PFSK-1 (cell line): ENCODE results near the gene MAGI2.

Experiments
- FOXP2 ChIP-seq: optimal IDR thresholded peaks from 2 replicates; pipeline ENCODE3; 2011; ENCODE audit warnings: borderline replicate concordance, control low read depth, inconsistent platforms; ENCODE audit not compliant: insufficient read depth; ENCODE audit errors: extremely low read length, extremely low read depth
- POLR2AphosphoS5 ChIP-seq: IDR thresholded peaks from 2 replicates; pipeline ENCODE4 v1.6.1; 2012; ENCODE audit warnings: low read depth, mild to moderate bottlenecking, control low read depth, low read length, moderate library complexity
- REST ChIP-seq, 2 experiments: IDR thresholded peaks; 2 replicates each; pipeline versions ENCODE4 v1.6.1 to v1.8.0; 2011 to 2012; ENCODE audit warnings: low read depth in 2 of 2, low read length in 2 of 2, control low read depth in 1 of 2, inconsistent platforms in 1 of 2, mild to moderate bottlenecking in 1 of 2, moderate library complexity in 1 of 2; ENCODE audit not compliant: insufficient read depth in 1 of 2
- SIN3A ChIP-seq: IDR thresholded peaks from 2 replicates; pipeline ENCODE4 v1.6.1; 2012; ENCODE audit warnings: mild to moderate bottlenecking, low read length, moderate library complexity, borderline replicate concordance; ENCODE audit not compliant: insufficient read depth
- TAF1 ChIP-seq: IDR thresholded peaks from 2 replicates; pipeline ENCODE4 v1.6.1; 2012; ENCODE audit warnings: low read length, control low read depth, borderline replicate concordance; ENCODE audit not compliant: insufficient read depth

MAGI2 gene

GRCh38 chr7:78327718-78328117 lies 1125.7 kb downstream of the MAGI2 start:
- TF ChIP-seq FOXP2 (no peak), REST (IDR thresholded peaks at IDR 0.05; ENCODE audit: insufficient read depth in 1 of 2, low read depth in 2 of 2, low read length in 2 of 2) (no peak), SIN3A (no peak), TAF1 (no peak), POLR2AphosphoS5 (no peak)

- TF ChIP-seq FOXP2: no peak
- TF ChIP-seq REST (IDR thresholded peaks at IDR 0.05; ENCODE audit: insufficient read depth in 1 of 2, low read depth in 2 of 2, low read length in 2 of 2): no peak
- TF ChIP-seq TAF1: no peak
- TF ChIP-seq POLR2AphosphoS5: no peak
- no peak for TF ChIP-seq SIN3A
Measured at GRCh38 chr7:78326876-78327275, 1126.6 kb downstream of the MAGI2 start.

- TF ChIP-seq FOXP2 (no peak), SIN3A (no peak), TAF1 (no peak), POLR2AphosphoS5 (no peak), REST (IDR thresholded peaks at IDR 0.05; ENCODE audit: insufficient read depth in 1 of 2, low read depth in 2 of 2, low read length in 2 of 2) (no peak)
Measured at GRCh38 chr7:78326189-78326588, 1127.3 kb downstream of the MAGI2 start.

GRCh38 chr7:78323118-78323517 lies 1130.3 kb downstream of the MAGI2 start:
- TF ChIP-seq SIN3A: no peak
- no peak for TF ChIP-seq POLR2AphosphoS5
- TF ChIP-seq REST (IDR thresholded peaks at IDR 0.05; ENCODE audit: insufficient read depth in 1 of 2, low read depth in 2 of 2, low read length in 2 of 2): no peak
- TF ChIP-seq FOXP2: no peak
- no peak for TF ChIP-seq TAF1

GRCh38 chr7:78317371-78317770 lies 1136.1 kb downstream of the MAGI2 start:
- TF ChIP-seq POLR2AphosphoS5: no peak
